Neutrophil (primary cell): ENCODE measurements around the gene FSD2.

ENCODE experiments used
- H3K27ac ChIP-seq: fragments of 200-600 bp; sonication (generic); 2 replicates; pipeline ENCODE4 v1.5.1; 2016; ENCODE audit warnings: mild to moderate bottlenecking, moderate library complexity
- H3K27me3 ChIP-seq: fragments of 200-600 bp; sonication (generic); 2 replicates; pipeline ENCODE4 v1.6.0; 2016; ENCODE audit warnings: mild to moderate bottlenecking
- H3K36me3 ChIP-seq: fragments of 200-600 bp; sonication (generic); 2 replicates; pipeline ENCODE4 v1.5.1; 2017
- H3K4me1 ChIP-seq, 2 experiments: fragments of 200-600 bp in 1 of 2; sonication (generic) in 1 of 2; 1 replicate in 1 of 2; 2 replicates in 1 of 2; pipeline versions ENCODE4 v1.5.1 to v1.6.1; 2013 to 2016; ENCODE audit warnings: low read depth in 1 of 2, low read length in 1 of 2, mild to moderate bottlenecking in 1 of 2, moderate library complexity in 1 of 2; ENCODE audit not compliant: control insufficient read depth in 1 of 2, insufficient read depth in 1 of 2
- H3K4me3 ChIP-seq, 2 experiments: fragments of 200-600 bp in 1 of 2; sonication (generic) in 1 of 2; 1 replicate in 1 of 2; 2 replicates in 1 of 2; pipeline ENCODE4 v1.5.1; 2013 to 2016; ENCODE audit warnings: low read depth in 1 of 2, low read length in 1 of 2, mild to moderate bottlenecking in 1 of 2, moderate library complexity in 1 of 2
- H3K9me3 ChIP-seq: fragments of 200-600 bp; sonication (generic); 2 replicates; pipeline ENCODE4 v1.5.1; 2016
- TF ChIP-seq, protein P1 (sequence below): fragments of 200-600 bp; sonication (generic); IDR thresholded peaks from 2 replicates; pipeline ENCODE4 v1.5.1; 2016; ENCODE audit warnings: antibody characterized with exemption

Gene FSD2

GRCh38 chr15:82781349-82781748, 24.5 kb downstream of the FSD2 start:
- TF ChIP-seq, protein P1, sequence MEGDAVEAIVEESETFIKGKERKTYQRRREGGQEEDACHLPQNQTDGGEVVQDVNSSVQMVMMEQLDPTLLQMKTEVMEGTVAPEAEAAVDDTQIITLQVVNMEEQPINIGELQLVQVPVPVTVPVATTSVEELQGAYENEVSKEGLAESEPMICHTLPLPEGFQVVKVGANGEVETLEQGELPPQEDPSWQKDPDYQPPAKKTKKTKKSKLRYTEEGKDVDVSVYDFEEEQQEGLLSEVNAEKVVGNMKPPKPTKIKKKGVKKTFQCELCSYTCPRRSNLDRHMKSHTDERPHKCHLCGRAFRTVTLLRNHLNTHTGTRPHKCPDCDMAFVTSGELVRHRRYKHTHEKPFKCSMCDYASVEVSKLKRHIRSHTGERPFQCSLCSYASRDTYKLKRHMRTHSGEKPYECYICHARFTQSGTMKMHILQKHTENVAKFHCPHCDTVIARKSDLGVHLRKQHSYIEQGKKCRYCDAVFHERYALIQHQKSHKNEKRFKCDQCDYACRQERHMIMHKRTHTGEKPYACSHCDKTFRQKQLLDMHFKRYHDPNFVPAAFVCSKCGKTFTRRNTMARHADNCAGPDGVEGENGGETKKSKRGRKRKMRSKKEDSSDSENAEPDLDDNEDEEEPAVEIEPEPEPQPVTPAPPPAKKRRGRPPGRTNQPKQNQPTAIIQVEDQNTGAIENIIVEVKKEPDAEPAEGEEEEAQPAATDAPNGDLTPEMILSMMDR: no peak
- no peaks in the 10 kb centered on the region for H3K36me3 ChIP-seq
- no peaks in the 10 kb centered on the region for H3K27me3 ChIP-seq
- no peak overlapping the region for H3K4me3 ChIP-seq
- H3K4me1 ChIP-seq: no peaks in the 10 kb centered on the region
- H3K9me3 ChIP-seq: no peaks in the 10 kb centered on the region
- H3K27ac ChIP-seq: no peak overlapping the region

DNA sequence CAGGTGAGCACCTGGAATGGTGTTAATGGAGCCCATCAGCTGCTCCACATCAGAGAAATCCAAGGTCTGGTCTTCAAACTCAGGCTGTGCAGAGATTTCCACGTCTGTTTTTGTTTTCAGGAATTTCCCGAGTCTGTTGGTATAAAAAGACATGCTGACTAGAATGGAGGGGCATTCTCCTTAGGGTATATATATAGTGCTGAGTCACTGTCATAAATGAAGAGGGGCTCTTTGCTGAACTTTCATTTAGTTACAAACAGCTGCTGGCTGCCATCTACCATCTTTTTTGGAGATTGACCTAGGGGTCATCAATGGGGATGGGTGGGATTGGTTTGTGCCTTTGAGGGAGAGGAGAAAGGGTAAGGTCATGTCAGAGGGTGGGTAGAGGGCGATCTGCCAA, 27.1 kb downstream of the FSD2 start:
- no peaks in the 10 kb centered on the region for H3K27me3 ChIP-seq
- H3K36me3 ChIP-seq: no peaks in the 10 kb centered on the region
- TF ChIP-seq, protein P1: no peak
- H3K4me1 ChIP-seq: no peaks in the 10 kb centered on the region
- H3K9me3 ChIP-seq: no peaks in the 10 kb centered on the region
- no peak overlapping the region for H3K27ac ChIP-seq
- no peak overlapping the region for H3K4me3 ChIP-seq

DNA sequence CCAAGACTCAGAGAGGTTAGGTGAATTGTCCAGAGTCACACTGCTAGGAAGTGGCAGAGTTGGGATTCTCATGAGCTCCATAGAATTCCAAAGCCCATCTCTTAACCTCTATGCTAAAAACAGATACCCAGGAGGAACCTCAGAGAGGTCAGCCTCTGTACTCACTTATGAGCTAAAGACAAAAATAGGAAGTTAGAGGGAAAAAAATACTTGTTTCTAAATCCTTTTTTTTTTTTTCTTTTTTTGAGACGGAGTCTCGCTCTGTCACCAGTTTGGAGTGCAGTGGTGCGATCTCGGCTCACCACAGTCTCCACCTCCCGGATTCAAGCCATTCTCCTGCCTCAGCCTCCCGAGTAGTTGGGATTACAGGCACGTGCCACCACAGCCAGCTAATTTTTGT, 31.4 kb downstream of the FSD2 start:
- no peak overlapping the region for H3K27ac ChIP-seq
- H3K4me1 ChIP-seq: no peaks in the 10 kb centered on the region
- H3K4me3 ChIP-seq: no peak overlapping the region
- H3K36me3 ChIP-seq: no peaks in the 10 kb centered on the region
- H3K9me3 ChIP-seq: no peaks in the 10 kb centered on the region
- H3K27me3 ChIP-seq: no peaks in the 10 kb centered on the region
- TF ChIP-seq, protein P1: no peak

- peaks cover 7% of the 10 kb centered on the region for H3K36me3 ChIP-seq
- no peaks in the 10 kb centered on the region for H3K4me1 ChIP-seq
- no peaks in the 10 kb centered on the region for H3K9me3 ChIP-seq
- no peak overlapping the region for H3K4me3 ChIP-seq
- TF ChIP-seq, protein P1: no peak
- H3K27ac ChIP-seq: no peak overlapping the region
- H3K27me3 ChIP-seq: no peaks in the 10 kb centered on the region
Observed at GRCh38 chr15:82771789-82772607, 33.9 kb downstream of the FSD2 start.

DNA sequence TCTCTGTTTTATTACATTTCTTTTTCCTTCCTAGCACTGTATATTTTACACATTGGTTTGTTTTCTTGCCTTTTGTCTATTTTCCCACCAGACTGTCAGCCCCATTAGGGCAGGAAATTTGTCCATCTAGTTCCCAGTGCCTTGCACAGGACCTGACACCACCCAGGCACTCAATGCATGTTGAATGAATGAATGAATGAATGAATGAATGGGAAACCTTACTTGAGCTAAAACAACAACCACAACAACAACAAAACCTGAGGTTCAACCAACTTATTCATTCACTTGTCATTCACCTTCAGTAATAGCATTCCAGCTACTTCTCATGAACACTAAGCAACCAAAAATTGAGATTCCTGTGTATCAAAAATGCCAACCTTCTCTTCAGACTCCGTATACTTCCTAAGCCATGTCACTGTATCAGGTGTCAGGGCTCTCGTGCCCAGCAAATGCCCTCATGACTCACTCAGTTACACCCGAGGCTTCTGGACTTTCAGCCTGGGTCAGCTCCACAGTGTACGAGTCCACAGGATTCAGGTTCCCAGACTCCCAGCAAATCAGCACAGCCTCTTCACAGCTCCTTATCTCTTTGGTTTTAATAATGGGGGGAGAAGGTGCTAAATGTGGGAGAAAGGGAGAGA, 37.3 kb downstream of the FSD2 start:
- Histone ChIP-seq H3K4me3 (no peak overlapping the region), H3K27ac (no peak overlapping the region), H3K36me3 (peaks cover 26% of the 10 kb centered on the region), H3K4me1 (no peaks in the 10 kb centered on the region), H3K27me3 (no peaks in the 10 kb centered on the region), H3K9me3 (no peaks in the 10 kb centered on the region)
- TF ChIP-seq, protein P1: no peak
